Measurements from ENCODE around the gene ASIC2. TPM values are rescaled to one million over a fixed set of nuclear protein-coding genes. Genes with fewer than 3 reads are reported as not detected.

Gene ASIC2
- total RNA-seq, 3 donors from 2014 or later = 0.15 to 0.16 TPM; not detected in 1

GRCh38 chr17:33334703-33335102 lies 41.6 kb upstream of the ASIC2 start:
- Histone ChIP-seq H3K27ac (no peak overlapping the region), H3K9me3 (no peaks in the 10 kb centered on the region), H3K4me1 (no peaks in the 10 kb centered on the region), H3K27me3 (peaks cover 0 to 13% of the 10 kb centered on the region in 2 donors), H3K36me3 (no peaks in the 10 kb centered on the region), H3K4me3 (no peak overlapping the region)
- DNase-seq (ENCODE audit: low spot score in 2 of 2) = no peak
- TF ChIP-seq POLR2A (IDR thresholded peaks at IDR 0.05) = no peak
- TF ChIP-seq POLR2AphosphoS5 (IDR thresholded peaks at IDR 0.05) = no peak
- TF ChIP-seq CTCF (IDR thresholded peaks at IDR 0.05) = no peak
- intact Hi-C loops (cut with DNase I; ENCODE audit: low total_unique reads) = no loop called here

GRCh38 chr17:33330877-33331276 lies 37.8 kb upstream of the ASIC2 start:
- no peak overlapping the region for H3K27ac ChIP-seq
- no peak overlapping the region for H3K4me3 ChIP-seq
- H3K9me3 ChIP-seq = no peaks in the 10 kb centered on the region
- no peaks in the 10 kb centered on the region for H3K36me3 ChIP-seq
- intact Hi-C loops (cut with DNase I; ENCODE audit: low total_unique reads) = no loop called here
- no peak for DNase-seq (ENCODE audit: low spot score in 2 of 2)
- TF ChIP-seq CTCF (IDR thresholded peaks at IDR 0.05) = no peak
- no peak for TF ChIP-seq POLR2AphosphoS5 (IDR thresholded peaks at IDR 0.05)
- no peak for TF ChIP-seq POLR2A (IDR thresholded peaks at IDR 0.05)
- H3K27me3 ChIP-seq = peaks cover 0 to 5% of the 10 kb centered on the region in 2 donors
- no peaks in the 10 kb centered on the region for H3K4me1 ChIP-seq

- TF ChIP-seq CTCF (IDR thresholded peaks at IDR 0.05) (no peak), POLR2A (IDR thresholded peaks at IDR 0.05) (no peak), POLR2AphosphoS5 (IDR thresholded peaks at IDR 0.05) (no peak)
- DNase-seq (ENCODE audit: low spot score in 2 of 2) = no peak
- intact Hi-C loops (cut with DNase I; ENCODE audit: low total_unique reads) = loop anchor here (10.0 kb wide), 1 partner anchor 267 kb away; no protein-coding TSS in a partner anchor
- no peaks in the 10 kb centered on the region for H3K36me3 ChIP-seq
- no peaks in the 10 kb centered on the region for H3K9me3 ChIP-seq
- H3K27me3 ChIP-seq = peaks cover 0 to 5% of the 10 kb centered on the region in 2 donors
- H3K4me1 ChIP-seq = no peaks in the 10 kb centered on the region
- no peak overlapping the region for H3K4me3 ChIP-seq
- H3K27ac ChIP-seq = no peak overlapping the region
Measured at GRCh38 chr17:33328129-33328528, 35.0 kb upstream of the ASIC2 start.

- intact Hi-C loops (cut with DNase I; ENCODE audit: low total_unique reads) = loop anchor here (10.0 kb wide), 1 partner anchor 270 kb away; no protein-coding TSS in a partner anchor
Measured at GRCh38 chr17:33324736-33325135, 31.6 kb upstream of the ASIC2 start.

GRCh38 chr17:33322063-33322462 lies 29.0 kb upstream of the ASIC2 start:
- H3K9me3 ChIP-seq = no peaks in the 10 kb centered on the region

More at GRCh38 chr17:33324736-33325135, 31.6 kb upstream of the ASIC2 start:
- H3K4me3 ChIP-seq = no peak overlapping the region
- TF ChIP-seq POLR2AphosphoS5 (IDR thresholded peaks at IDR 0.05) (no peak), CTCF (IDR thresholded peaks at IDR 0.05) (no peak)
- H3K9me3 ChIP-seq = no peaks in the 10 kb centered on the region
- no peaks in the 10 kb centered on the region for H3K36me3 ChIP-seq
- DNase-seq (ENCODE audit: low spot score in 2 of 2) = no peak
- no peak overlapping the region for H3K27ac ChIP-seq
- H3K27me3 ChIP-seq = peaks cover 0 to 8% of the 10 kb centered on the region in 2 donors
- no peaks in the 10 kb centered on the region for H3K4me1 ChIP-seq

More at GRCh38 chr17:33322063-33322462, 29.0 kb upstream of the ASIC2 start:
- Histone ChIP-seq H3K4me3 (no peak overlapping the region), H3K27ac (no peak overlapping the region), H3K27me3 (peaks cover 0 to 3% of the 10 kb centered on the region in 2 donors), H3K4me1 (no peaks in the 10 kb centered on the region), H3K36me3 (no peaks in the 10 kb centered on the region)
- intact Hi-C loops (cut with DNase I; ENCODE audit: low total_unique reads) = loop anchor here (10.0 kb wide), 1 partner anchor 273 kb away; no protein-coding TSS in a partner anchor
- peak in 1 of 2 donors; percentile 18 for DNase-seq (ENCODE audit: low spot score in 2 of 2)
- TF ChIP-seq POLR2AphosphoS5 (IDR thresholded peaks at IDR 0.05) (no peak), POLR2A (IDR thresholded peaks at IDR 0.05) (no peak), CTCF (IDR thresholded peaks at IDR 0.05) (no peak)
